Central memory CD8-positive, alpha-beta T cell (primary cell): Measurements from ENCODE around the gene MED8.

ENCODE experiments used
- ATAC-seq: fragments of 150-1000 bp; cut with Tn5 transposase; replicated peaks from 2 replicates; pipeline ENCODE4 v1.10.0; 2022; ENCODE audit warnings: mild to moderate bottlenecking, moderate FRiP score, moderate number of reproducible peaks; ENCODE audit not compliant: poor library complexity, severe bottlenecking; ENCODE audit errors: extremely low read depth
- DNase-seq, 2 donors: peaks; one replicate each; pipeline ENCODE4 v3.0.0; 2021; ENCODE audit warnings: low spot score in 2 of 2
- H3K27ac Mint-ChIP-seq: one replicate; pipeline ENCODE4 v1.8.0; 2022; ENCODE audit warnings: low read depth, mild to moderate bottlenecking, moderate library complexity, mixed read lengths
- H3K27me3 Mint-ChIP-seq: one replicate; pipeline ENCODE4 v1.8.0; 2022; ENCODE audit warnings: mixed read lengths
- H3K36me3 Mint-ChIP-seq: one replicate; pipeline ENCODE4 v1.8.0; 2022; ENCODE audit warnings: mild to moderate bottlenecking, moderate library complexity, mixed read lengths; ENCODE audit not compliant: insufficient read depth
- H3K4me1 Mint-ChIP-seq: one replicate; pipeline ENCODE4 v1.8.0; 2022; ENCODE audit warnings: mixed read lengths
- H3K4me3 Mint-ChIP-seq: one replicate; pipeline ENCODE4 v1.8.0; 2022; ENCODE audit warnings: mild to moderate bottlenecking, moderate library complexity, mixed read lengths
- H3K9me3 Mint-ChIP-seq: one replicate; pipeline ENCODE4 v1.8.0; 2022; ENCODE audit warnings: mixed read lengths

Gene MED8

GRCh38 chr1:43358746-43359693 is 30.6 kb downstream of the MED8 start, which contains the start of gene CDC20:
Gene CDC20, plus strand, starts transcription at chr1:43358981. Its CDS starts 235 bp downstream, at chr1:43359216.
- DNase-seq (peak; percentile 92 to 94), ATAC-seq (peak; percentile 100)
- Mint-ChIP-seq H3K9me3 (no peaks in the 10 kb centered on the region), H3K4me1 (peaks cover 25% of the 10 kb centered on the region), H3K36me3 (peaks cover 14% of the 10 kb centered on the region), H3K4me3 (peak within 1 kb of the TSS; percentile 77), H3K27ac (peak within 1 kb of the TSS; percentile 82), H3K27me3 (no peaks in the 10 kb centered on the region)

- Mint-ChIP-seq H3K9me3 (no peaks in the 10 kb centered on the region), H3K27ac (peak overlapping the region; percentile 82), H3K4me1 (peaks cover 21% of the 10 kb centered on the region), H3K4me3 (peak overlapping the region; percentile 77), H3K27me3 (no peaks in the 10 kb centered on the region), H3K36me3 (peaks cover 10% of the 10 kb centered on the region)
- DNase-seq (no peak), ATAC-seq (peak; percentile 33)
These were observed 31.4 kb downstream of the MED8 start for GRCh38 chr1:43358121-43358745.

GRCh38 chr1:43357251-43357650 is 32.3 kb downstream of the MED8 start:
- Mint-ChIP-seq H3K36me3 (peaks cover 3% of the 10 kb centered on the region), H3K27me3 (no peaks in the 10 kb centered on the region), H3K4me3 (no peak overlapping the region), H3K4me1 (peaks cover 21% of the 10 kb centered on the region), H3K9me3 (no peaks in the 10 kb centered on the region), H3K27ac (no peak overlapping the region)
- ATAC-seq (no peak), DNase-seq (no peak)

- Mint-ChIP-seq H3K27ac (no peak overlapping the region), H3K4me1 (peaks cover 22% of the 10 kb centered on the region), H3K36me3 (peaks cover 3% of the 10 kb centered on the region), H3K9me3 (no peaks in the 10 kb centered on the region), H3K27me3 (no peaks in the 10 kb centered on the region), H3K4me3 (no peak overlapping the region)
- DNase-seq, result no peak
- ATAC-seq, result no peak
These were observed 34.7 kb downstream of the MED8 start for GRCh38 chr1:43354936-43355335.

GRCh38 chr1:43354471-43354870 is 35.1 kb downstream of the MED8 start:
- H3K27me3 Mint-ChIP-seq, result no peaks in the 10 kb centered on the region
- ATAC-seq, result no peak
- DNase-seq, result no peak
- peaks cover 3% of the 10 kb centered on the region for H3K36me3 Mint-ChIP-seq
- peaks cover 22% of the 10 kb centered on the region for H3K4me1 Mint-ChIP-seq
- no peak overlapping the region for H3K27ac Mint-ChIP-seq
- H3K9me3 Mint-ChIP-seq, result no peaks in the 10 kb centered on the region
- no peak overlapping the region for H3K4me3 Mint-ChIP-seq

- no peak for DNase-seq
- Mint-ChIP-seq H3K36me3 (no peaks in the 10 kb centered on the region), H3K4me3 (no peak overlapping the region), H3K9me3 (no peaks in the 10 kb centered on the region), H3K27me3 (no peaks in the 10 kb centered on the region), H3K27ac (peak overlapping the region; percentile 14), H3K4me1 (peaks cover 10% of the 10 kb centered on the region)
- no peak for ATAC-seq
These were observed 36.7 kb downstream of the MED8 start for GRCh38 chr1:43352881-43353280.

GRCh38 chr1:43352351-43352705 is 37.3 kb downstream of the MED8 start:
- H3K36me3 Mint-ChIP-seq, result no peaks in the 10 kb centered on the region
- H3K4me1 Mint-ChIP-seq, result peaks cover 10% of the 10 kb centered on the region
- no peak overlapping the region for H3K27ac Mint-ChIP-seq
- no peaks in the 10 kb centered on the region for H3K9me3 Mint-ChIP-seq
- H3K4me3 Mint-ChIP-seq, result no peak overlapping the region
- ATAC-seq (no peak), DNase-seq (no peak)
- H3K27me3 Mint-ChIP-seq, result no peaks in the 10 kb centered on the region

- no peak for ATAC-seq
- peak overlapping the region; percentile 36 for H3K27ac Mint-ChIP-seq
These were observed 37.9 kb downstream of the MED8 start for GRCh38 chr1:43351421-43352350.

GRCh38 chr1:43350976-43351375 is 38.6 kb downstream of the MED8 start:
- Mint-ChIP-seq H3K36me3 (no peaks in the 10 kb centered on the region), H3K9me3 (no peaks in the 10 kb centered on the region), H3K27me3 (no peaks in the 10 kb centered on the region), H3K27ac (peak overlapping the region; percentile 36), H3K4me3 (no peak overlapping the region), H3K4me1 (peaks cover 10% of the 10 kb centered on the region)
- ATAC-seq (no peak), DNase-seq (no peak)

More at GRCh38 chr1:43351421-43352350, 37.9 kb downstream of the MED8 start:
- Mint-ChIP-seq H3K27me3 (no peaks in the 10 kb centered on the region), H3K4me3 (no peak overlapping the region), H3K4me1 (peaks cover 10% of the 10 kb centered on the region), H3K36me3 (no peaks in the 10 kb centered on the region), H3K9me3 (no peaks in the 10 kb centered on the region)
- DNase-seq, result no peak

GRCh38 chr1:43349594-43350306 is 39.9 kb downstream of the MED8 start:
- H3K27me3 Mint-ChIP-seq, result no peaks in the 10 kb centered on the region
- H3K36me3 Mint-ChIP-seq, result no peaks in the 10 kb centered on the region
- H3K27ac Mint-ChIP-seq, result peak overlapping the region; percentile 56
- DNase-seq (no peak), ATAC-seq (no peak)
- peaks cover 10% of the 10 kb centered on the region for H3K4me1 Mint-ChIP-seq
- H3K9me3 Mint-ChIP-seq, result no peaks in the 10 kb centered on the region
- peak overlapping the region; percentile 62 for H3K4me3 Mint-ChIP-seq

GRCh38 chr1:43348809-43349593 is 40.6 kb downstream of the MED8 start:
- ATAC-seq, result peak; percentile 88
- no peaks in the 10 kb centered on the region for H3K36me3 Mint-ChIP-seq
- peaks cover 10% of the 10 kb centered on the region for H3K4me1 Mint-ChIP-seq

More at GRCh38 chr1:43348809-43349593, 40.6 kb downstream of the MED8 start:
- Mint-ChIP-seq H3K4me3 (peak overlapping the region; percentile 62), H3K27me3 (no peaks in the 10 kb centered on the region), H3K9me3 (no peaks in the 10 kb centered on the region), H3K27ac (peak overlapping the region; percentile 56)
- peak; percentile 55 to 58 for DNase-seq
